ENCODE measurements around the gene ZDHHC6.
"Not testable (repeated sequence)": the region's sequence is repeated elsewhere in the genome, so short reads cannot be mapped to it uniquely, and the experiment has no call there.

Gene ZDHHC6

DNA sequence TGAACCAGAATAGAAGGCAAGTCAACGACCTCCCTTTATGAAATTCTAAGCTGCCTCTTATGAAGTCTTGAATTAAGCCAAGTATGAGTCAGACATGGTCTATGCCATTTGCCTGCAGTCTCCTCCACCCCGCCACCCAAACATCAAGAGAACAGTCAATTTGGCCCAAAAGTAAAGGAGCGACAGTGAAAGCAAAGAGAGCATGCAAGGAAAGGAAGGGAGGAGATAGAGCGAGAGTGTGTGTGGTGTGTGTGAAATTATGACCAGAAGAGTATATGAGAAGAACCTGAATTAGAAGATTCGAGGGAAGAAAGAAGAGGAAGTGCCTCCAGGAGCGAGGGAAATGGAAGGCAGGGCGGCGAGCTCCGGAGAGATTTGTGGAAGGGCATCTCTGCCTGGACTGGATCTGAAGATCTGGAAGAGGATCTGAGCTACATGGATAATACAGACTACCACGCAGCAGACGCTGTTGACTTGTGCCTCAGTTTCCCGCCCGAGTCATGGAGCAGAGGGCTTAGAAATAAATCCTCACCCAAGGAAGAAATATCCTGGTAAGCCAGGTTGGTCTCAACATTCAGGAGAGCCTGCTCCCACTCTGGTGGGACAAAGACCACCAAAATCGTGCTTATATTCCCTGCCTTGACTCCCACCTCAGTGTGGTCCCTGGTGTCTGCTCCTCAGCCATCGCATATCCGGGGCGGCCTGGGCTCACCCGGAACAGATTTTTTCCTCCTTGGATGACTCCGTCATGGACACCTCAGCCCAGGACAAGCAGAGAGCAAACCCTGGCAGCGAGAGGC lies 459 bp downstream of the ZDHHC6 start:
- DNase-seq (ENCODE audit: low read depth in 2 of 2), result no peak

DNA sequence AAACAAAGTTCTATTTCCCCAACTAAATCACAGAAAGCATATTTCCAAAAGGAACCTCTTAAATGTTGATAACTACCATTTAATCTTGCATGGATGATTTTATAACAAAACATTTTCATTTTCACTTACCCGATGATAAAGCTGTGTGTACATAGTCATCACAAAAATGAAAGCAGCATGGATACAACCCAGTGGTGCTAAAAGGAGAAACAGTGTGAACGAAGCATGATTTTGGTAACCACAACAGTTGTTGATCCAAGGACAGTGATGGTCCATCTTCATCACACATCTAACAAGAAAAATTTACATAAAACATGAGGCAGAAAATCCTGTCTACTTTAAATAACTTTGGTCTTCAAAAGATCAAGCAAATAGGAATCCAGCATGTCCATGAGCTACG lies 4.7 kb downstream of the ZDHHC6 start:
- no peak for DNase-seq (ENCODE audit: low read depth in 2 of 2)

DNA sequence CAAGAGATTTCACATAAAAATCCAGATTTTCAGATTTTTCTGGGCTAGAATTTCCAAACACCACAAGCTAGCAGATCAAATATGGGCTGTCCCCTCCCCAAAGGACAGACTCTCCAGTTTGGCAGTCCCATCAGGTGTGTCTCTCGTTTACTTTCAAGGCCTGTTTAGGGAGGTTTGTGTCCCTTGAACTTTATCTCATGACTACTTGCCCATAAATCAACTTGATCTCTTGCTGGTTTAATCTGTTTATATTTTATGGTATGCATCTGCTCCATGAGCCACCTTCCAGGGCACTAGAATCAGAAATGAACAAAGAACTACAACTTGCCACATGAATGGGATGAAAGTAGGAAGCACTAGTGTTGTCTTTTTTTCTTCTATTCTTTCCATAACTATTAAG lies 5.2 kb downstream of the ZDHHC6 start:
- no peak for DNase-seq (ENCODE audit: low read depth in 2 of 2)

DNA sequence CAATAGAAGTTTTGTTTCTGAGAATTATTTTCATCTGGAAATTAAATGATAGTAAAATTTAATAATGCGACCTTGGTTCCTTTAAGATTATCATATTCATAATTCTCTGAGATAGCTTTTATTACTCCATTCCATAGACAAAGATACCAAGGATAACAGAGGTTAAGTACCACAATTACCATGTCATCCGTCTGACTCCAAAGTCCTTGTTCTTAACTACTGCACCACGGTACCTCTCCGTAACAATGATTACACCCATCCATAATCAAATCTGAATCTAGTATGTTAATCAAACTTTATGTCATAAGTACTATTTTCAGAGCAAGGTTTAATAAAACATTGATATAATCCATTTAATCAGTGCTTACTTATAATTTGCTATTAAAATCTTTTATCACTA lies 8.4 kb downstream of the ZDHHC6 start:
- no peak for DNase-seq (ENCODE audit: low read depth in 2 of 2)

DNA sequence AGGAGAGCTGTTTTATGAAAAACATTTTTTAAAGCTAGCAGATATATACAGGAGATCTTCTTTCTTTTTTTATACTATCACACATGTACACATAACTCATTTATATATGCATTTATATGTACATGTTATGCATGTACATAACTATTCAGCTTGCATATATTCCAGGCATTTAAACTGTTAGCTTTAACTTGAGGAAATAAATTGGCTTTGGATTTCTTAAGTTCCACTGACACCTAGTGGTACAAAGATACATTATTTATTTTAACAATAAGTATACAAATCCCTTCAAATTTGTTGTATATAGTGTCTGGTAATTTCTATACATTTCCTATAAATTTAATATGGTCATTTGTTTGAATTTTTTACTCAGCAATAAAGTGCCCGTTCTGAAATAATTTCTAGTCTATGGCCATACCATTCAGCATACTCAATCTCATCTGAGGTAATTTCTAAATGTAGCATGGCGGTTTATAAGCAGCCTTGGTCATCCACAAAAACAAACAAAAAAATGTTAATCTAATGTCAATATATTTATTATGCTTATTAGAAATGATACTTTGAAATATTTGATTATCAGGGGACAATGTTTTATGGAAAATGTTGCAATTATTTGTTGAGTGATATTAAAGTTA lies 11.6 kb downstream of the ZDHHC6 start:
- DNase-seq (ENCODE audit: low read depth in 2 of 2), result no peak

DNA sequence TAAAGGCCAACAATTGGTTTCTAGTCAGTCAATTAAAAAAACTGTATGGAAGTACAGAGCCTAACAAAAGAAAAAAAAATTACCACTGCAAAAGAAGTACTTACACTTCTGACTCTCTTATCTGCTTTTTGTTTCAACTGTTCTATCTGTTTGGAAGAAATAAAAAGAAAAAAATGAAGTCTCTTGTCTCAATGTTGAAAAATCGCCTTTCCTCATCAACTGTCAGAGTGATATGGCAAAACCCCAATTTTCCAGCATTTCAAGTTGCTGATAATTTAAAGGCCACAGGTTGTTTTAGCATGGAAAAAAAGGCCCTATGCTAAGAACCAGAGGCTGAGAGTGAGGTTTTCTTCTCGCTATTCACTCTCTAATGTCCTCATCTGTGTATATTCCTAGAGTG lies 13.6 kb downstream of the ZDHHC6 start:
- no peak for DNase-seq (ENCODE audit: low read depth in 2 of 2)

DNA sequence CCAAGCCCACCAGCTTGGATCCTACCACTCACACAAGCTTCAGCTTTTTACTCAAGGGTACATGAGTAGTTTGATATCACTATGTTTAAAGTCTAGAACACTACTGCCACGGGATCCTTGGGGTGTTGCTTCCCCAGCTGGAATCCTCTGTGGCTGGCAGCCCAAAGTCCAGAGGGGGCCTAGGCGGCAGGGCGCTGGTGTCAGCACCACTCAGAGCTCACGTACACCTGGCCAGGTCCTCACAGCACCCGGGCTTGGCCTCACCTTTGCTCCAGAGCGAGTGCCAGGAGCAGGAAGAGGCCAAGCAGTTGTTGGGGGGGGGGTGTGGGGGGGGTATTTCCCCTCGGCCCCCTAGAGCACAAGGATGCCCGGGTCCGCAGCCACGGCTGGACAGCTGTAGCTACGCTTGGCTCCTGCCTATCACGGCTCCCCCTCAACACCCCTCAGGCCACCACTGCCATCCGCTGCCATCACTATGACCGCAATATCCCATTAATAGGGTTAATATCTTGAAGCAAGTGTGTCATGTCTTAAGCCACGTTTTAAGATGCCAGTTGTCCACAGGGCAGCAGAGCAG lies 17.0 kb downstream of the ZDHHC6 start:
- DNase-seq (ENCODE audit: low read depth in 2 of 2), result no peak

DNA sequence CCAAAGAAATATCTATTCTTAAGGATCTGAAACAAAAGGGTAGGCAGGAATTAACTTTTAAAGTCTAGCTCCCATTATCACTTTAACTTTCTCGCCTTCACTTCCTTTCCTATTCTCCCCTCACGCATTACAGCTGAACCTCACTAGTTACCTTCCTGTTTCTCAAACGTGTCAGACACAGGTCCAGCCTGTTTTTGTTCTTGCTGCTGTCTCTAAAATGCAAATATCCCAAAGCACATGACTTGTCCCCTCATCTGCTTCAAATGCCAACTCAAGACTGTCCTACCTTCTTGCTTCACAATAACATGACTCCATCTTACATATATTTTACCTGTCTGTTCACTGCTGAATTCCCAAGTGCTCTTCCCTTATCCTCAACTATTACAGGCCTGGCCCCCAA lies 17.6 kb downstream of the ZDHHC6 start:
- DNase-seq (ENCODE audit: low read depth in 2 of 2), result no peak

DNA sequence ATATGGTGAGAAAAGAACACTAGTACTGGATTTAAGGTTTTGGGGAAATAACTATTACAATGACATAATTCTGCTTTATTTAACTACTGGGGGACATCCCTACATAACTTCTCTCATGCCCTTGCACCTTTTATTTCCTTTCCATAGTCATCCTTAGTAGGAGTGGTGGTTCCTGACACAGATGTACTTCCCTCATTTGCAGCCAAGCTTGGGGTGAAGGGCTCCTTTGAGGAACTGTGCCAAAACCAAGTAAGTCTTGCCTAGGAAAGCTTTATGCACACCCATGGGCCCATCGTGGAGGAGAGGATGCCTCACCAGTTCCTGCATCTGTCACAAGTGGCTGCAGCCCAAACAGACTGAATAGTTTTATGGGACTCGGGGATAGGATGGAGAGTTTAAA lies 20.6 kb downstream of the ZDHHC6 start:
- no peak for DNase-seq (ENCODE audit: low read depth in 2 of 2)

DNA sequence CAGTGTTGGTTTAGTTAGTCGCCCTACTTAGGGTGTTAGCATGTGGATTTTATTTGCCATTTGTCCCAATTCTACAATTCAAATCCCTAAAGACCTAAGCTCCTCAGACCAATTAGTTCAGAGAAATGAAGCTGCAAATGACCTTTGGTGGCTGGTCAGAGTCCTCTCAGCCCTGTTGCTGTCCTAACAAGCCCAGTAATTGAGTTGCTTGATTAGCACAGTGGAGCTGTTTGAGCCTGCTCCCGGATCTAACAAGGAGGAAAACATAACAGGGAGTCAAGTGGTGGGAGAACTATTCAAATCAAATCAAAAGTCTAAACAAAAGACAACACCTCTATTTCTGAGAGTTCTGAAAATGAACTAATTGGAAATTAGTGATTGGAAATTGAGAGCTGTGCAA lies 22.1 kb downstream of the ZDHHC6 start:
- no peak for DNase-seq (ENCODE audit: low read depth in 2 of 2)

DNA sequence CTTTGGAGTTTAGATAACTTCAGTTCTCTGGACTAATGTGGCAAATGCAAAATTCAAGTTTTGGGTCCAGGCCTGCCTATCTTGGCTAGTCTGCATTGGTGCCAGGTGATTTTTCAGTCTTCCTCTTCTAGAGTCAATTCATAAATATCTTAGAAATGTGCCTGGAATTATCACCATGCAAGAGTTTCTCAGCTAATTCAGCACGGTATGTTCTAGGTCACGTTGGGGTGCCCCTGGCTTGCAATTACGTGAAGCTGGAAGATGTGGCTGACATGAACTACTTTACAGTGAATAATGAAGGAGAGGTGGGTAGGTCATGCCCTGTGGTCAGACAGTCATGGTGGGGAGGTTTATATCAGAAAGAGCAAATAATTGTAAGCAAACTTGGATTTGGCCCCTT lies 25.0 kb downstream of the ZDHHC6 start:
- DNase-seq (ENCODE audit: low read depth in 2 of 2), result no peak

DNA sequence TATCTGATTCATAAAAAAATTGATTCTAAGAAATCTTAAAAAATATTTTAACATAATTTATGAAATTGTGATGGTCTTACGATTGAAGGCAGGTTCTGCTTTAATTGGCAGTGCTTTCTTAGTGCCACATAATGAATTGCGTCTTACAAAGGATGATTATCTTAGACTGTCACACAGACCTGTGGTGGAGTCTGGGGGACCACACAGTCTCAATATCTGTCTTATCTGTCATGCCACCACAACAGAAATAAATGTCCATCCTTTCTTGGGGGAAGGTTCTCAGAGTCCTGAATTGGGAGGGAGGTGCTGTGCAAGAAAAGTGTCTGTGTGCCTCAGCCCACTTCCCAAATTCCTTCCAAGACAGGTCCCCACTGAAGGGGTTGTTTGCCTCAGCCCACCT lies 34.0 kb downstream of the ZDHHC6 start:
- DNase-seq (ENCODE audit: low read depth in 2 of 2), result no peak

DNA sequence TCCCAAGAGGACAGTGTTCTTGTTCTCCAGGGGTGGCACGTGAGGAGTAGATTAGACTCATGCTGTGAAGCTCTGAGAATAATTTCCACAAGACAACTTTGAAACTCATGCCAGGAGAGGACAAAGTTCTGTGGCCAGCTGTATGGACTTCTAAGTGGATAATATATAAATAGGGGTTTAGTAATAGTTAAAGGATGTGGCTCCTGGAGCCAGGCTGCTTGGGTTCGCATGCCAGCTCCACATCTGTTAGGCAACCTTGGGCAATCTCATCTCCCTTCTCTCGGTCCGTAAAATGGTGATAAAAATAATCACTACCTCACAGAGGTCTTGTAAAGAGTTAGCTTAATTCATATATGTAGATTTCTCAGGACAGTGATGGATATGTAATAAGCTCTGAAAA lies 37.0 kb downstream of the ZDHHC6 start:
- no peak for DNase-seq (ENCODE audit: low read depth in 2 of 2)

DNA sequence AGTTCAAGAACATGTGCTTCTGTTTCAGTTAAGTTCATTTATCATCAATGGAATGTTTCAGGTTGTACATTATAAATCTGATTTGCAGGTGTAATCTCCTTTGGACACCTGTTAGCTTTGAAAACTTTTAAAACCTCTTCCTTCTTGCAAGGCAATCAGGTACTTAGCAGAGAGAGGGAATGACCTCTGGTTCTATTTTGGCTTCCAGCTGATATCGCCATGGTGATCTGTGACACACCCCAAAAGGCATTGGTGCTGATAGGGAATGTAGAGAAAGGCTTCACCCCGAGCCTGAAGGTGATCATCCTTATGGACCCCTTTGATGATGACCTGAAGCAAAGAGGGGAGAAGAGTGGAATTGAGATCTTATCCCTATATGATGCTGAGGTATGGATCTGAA lies 37.4 kb downstream of the ZDHHC6 start:
- no peak for DNase-seq (ENCODE audit: low read depth in 2 of 2)

DNA sequence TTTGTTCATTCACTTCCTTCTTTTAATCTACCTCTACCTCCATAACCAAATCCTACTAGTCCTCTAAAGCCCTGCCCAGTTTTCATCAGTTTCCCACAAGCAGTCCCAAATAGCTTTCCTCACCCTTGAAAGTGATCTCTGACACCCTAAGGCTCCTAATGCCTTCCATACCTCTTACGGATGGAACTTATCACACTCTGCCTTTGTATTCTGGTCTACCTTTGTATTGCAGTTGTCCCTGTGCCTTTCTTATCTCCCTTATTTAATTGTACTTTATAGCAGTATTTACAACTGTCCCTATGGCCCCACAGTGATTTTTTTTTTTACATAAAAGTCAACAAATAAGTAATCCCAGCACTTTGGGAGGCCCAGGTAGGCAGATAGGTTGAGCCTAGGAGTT lies 39.0 kb downstream of the ZDHHC6 start:
- no peak for DNase-seq (ENCODE audit: low read depth in 2 of 2)

DNA sequence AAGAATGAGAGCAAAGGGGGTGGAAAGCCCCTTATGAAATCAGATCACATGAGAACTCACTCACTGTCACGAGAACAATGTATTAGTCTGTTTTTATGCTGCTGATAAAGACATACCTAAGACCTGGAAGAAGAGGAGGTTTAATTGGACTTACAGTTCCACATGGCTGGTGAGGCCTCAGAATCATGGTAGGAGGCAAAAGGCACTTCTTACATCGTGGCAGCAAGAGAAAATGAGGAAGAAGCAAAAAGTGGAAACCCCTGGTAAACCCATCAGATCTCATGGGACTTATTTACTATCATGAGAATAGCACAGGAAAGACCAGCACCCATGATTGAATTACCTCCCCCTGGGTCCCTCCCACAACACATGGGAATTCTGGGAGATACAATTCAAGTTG lies 39.9 kb downstream of the ZDHHC6 start:
- DNase-seq (ENCODE audit: low read depth in 2 of 2), result not testable (repeated sequence)

DNA sequence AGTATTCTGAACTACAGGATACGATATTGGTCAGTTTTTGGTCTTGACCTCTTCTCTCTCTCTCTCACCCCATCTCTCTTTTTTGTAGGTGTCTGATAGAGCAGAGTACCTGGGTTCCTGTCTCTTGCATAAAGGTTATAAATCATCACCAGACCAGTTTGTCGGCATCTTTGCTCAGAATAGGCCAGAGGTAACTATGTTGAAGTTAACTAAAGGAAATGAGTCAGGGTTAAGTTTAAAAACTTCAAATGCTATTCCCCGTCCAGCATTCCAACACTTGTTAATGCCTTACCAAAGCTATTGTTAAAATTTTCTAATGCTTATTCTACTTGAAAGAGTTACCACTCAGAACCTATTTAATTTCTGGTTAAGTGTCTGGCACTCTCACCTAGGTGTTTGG lies 42.1 kb downstream of the ZDHHC6 start:
- no peak for DNase-seq (ENCODE audit: low read depth in 2 of 2)

DNA sequence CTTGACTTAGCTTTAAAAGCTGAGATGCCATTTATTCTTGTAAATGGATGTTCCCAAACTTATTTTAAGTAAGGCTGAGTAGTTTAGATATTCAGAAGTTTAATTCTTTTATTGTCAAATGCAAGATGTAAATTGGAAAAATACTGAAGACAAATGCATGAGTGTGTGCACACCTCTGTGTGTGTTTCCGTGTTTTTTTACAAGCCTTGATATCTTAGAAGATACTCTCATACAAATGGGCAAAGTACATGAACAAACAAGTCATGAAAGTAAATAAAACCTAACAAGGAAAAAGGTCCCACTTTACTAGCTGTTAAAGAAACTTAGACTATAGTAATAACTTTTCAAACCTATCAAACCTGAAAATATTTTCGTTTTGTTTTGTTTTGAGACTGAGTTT lies 43.8 kb downstream of the ZDHHC6 start:
- no peak for DNase-seq (ENCODE audit: low read depth in 2 of 2)

DNA sequence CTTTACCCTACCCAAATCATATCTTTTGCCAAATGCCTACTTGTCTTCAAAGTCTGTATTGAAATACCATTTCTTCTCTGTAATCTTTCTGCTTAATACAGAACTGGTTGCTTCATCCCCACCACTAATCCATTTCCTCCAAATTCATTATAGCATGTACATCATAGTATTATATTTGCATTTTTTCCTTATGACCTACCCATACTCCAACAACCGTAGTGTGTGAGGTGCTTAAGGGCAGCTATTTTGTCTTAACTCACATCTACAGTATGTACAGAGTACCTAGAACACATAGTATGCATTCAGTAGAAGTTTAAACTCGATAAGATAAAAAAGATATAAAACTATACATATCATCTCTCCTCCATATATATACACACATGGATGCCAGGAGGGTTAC lies 49.1 kb downstream of the ZDHHC6 start:
- DNase-seq (ENCODE audit: low read depth in 2 of 2), result no peak

DNA sequence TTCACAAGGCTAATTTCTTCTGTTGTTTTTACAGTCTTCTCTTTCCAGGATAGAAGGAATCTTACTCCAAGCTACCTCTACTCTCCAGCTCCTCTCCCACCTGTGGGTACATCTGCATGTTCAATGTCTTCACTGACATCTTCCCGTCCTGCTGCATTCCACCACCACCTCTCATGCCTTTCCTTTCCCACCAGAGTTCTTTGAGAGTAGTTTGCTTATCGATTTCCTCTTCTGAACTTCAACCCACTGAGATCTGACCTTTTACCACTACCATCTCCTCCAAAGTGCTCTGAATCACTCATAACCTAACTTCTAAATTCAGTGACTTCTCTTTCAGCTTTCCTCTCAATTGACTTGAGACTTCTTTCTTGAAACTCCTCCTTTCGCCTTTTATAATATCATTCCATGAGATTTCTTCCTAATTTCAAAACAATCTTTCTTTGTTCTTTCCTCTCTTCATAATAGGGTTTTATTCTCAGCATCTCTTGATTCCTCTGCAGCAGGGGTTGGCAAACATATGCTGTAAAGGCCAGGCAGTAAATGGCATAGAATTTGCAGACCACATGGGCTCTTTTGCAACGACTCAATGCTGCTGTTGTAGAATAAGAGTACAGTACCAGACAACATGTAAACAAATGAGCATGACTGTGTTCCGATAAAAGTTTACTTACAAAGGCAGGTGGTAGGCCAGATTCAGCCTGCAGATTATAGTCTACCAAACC lies 50.7 kb downstream of the ZDHHC6 start:
- DNase-seq (ENCODE audit: low read depth in 2 of 2), result no peak

DNA sequence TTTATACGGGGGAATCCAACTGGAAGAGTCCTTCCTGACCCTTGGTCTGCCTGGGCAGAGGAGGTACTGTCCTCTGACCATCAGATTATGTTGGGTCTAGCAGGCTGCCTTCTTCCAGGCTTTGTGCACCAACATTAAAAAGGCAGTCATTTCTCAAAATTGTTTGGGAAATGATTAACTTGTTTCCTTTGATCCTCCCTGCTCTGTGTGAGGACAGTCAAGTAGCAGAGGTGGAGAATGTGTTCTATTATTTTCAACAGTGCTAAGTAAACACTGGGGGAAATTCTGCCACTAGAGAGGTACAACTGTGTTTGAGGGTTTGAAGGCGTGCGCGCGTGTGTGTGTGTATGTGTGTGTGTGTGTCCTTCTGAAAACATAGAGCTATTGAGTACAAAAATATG lies 52.2 kb downstream of the ZDHHC6 start:
- DNase-seq (ENCODE audit: low read depth in 2 of 2), result no peak

DNA sequence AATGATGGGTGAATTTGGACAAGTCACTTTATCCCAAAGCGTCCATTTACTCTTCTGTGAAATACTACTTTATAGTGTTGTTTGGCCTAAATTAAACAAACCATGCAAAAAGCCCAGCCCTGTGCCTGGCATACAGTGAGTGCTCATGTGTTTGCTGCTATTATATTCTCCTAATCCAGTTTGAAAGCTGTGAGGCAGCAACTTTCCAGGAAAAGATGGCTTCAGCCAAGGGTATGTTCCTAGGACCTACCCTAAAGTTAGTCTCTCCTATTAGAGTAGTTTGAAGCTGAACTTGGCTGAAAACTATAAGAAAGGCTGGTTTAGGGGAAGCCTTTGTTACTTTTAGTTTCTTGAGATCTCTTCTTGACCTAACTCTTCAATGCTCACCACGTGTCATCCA lies 52.9 kb downstream of the ZDHHC6 start:
- no peak for DNase-seq (ENCODE audit: low read depth in 2 of 2)

DNA sequence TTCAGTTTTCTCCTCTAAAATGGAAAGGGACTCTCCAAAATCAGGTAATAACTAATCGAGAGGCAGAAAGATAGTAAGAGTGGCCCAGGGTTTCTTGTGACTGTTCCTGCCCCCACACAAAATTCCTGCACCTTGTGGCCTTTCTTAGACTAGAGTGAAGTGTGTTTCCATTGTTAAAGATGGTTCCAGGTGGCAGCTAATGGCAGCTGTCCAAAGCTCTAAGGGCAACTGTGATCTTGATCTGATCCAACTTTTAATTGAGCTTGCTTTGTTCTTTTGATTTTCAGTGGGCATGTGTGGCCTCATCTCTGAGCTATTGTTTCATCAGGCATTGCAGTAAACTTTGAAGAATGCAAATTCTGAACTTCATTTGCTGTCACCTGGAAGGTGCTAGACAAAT lies 53.4 kb downstream of the ZDHHC6 start:
- DNase-seq (ENCODE audit: low read depth in 2 of 2), result no peak

Data from stimulated activated CD4-positive, alpha-beta T cell treated with anti-CD3 and anti-CD28 coated beads, Interleukin-15, amount 100 ng/mL, for 48 hours (primary cell).